ENCODE measurements around the gene KLHL1. TPM values are rescaled to one million over a fixed set of nuclear protein-coding genes. Genes with fewer than 3 reads are reported as not detected.

Gene KLHL1
- polyA plus RNA-seq, 3 donors, result not detected

- TF ChIP-seq, protein P1, sequence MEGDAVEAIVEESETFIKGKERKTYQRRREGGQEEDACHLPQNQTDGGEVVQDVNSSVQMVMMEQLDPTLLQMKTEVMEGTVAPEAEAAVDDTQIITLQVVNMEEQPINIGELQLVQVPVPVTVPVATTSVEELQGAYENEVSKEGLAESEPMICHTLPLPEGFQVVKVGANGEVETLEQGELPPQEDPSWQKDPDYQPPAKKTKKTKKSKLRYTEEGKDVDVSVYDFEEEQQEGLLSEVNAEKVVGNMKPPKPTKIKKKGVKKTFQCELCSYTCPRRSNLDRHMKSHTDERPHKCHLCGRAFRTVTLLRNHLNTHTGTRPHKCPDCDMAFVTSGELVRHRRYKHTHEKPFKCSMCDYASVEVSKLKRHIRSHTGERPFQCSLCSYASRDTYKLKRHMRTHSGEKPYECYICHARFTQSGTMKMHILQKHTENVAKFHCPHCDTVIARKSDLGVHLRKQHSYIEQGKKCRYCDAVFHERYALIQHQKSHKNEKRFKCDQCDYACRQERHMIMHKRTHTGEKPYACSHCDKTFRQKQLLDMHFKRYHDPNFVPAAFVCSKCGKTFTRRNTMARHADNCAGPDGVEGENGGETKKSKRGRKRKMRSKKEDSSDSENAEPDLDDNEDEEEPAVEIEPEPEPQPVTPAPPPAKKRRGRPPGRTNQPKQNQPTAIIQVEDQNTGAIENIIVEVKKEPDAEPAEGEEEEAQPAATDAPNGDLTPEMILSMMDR (IDR thresholded peaks at IDR 0.05), result no peak
- Mint-ChIP-seq H3K36me3 (no peaks in the 10 kb centered on the region), H3K27me3 (ENCODE audit: low read depth in 3 of 3) (no peaks in the 10 kb centered on the region), H3K27ac (no peak overlapping the region), H3K9me3 (peaks cover 4 to 17% (median 8%) of the 10 kb centered on the region in 7 donors), H3K4me1 (no peaks in the 10 kb centered on the region), H3K4me3 (no peak overlapping the region)
- Histone ChIP-seq H3K36me3 (replicated peaks in 1 of 2; ENCODE audit: control insufficient read depth in 1 of 2, insufficient read depth in 2 of 2, low read length in 2 of 2) (no peaks in the 10 kb centered on the region), H3K27ac (ENCODE audit: low read depth in 1 of 2, low read length in 2 of 2) (no peak overlapping the region), H4K20me1 (ENCODE audit: insufficient read depth, low read length) (no peaks in the 10 kb centered on the region), H2AFZ (ENCODE audit: insufficient read depth, low read depth, low read length, poor library complexity, severe bottlenecking) (no peak overlapping the region), H3K4me3 (replicated peaks in 1 of 3; ENCODE audit: low read depth in 2 of 3, low read length in 3 of 3) (no peak overlapping the region), H3K4me1 (ENCODE audit: control insufficient read depth in 1 of 2, insufficient read depth in 2 of 2, low read length in 2 of 2) (no peaks in the 10 kb centered on the region), H3K27me3 (ENCODE audit: control insufficient read depth in 2 of 2, insufficient read depth in 2 of 2, low read length in 2 of 2) (no peaks in the 10 kb centered on the region), H3K9me3 (replicated peaks in 1 of 2; ENCODE audit: control insufficient read depth in 1 of 2, insufficient read depth in 1 of 2, low read length in 2 of 2) (peaks cover 15 to 17% of the 10 kb centered on the region in 2 donors), H3K9ac (ENCODE audit: insufficient read depth, low read length, poor library complexity, severe bottlenecking) (no peak overlapping the region), H3K4me2 (replicated peaks; ENCODE audit: extremely low read depth, low read length, poor library complexity, severe bottlenecking) (no peak overlapping the region), H3K79me2 (ENCODE audit: insufficient read depth, low read length) (no peaks in the 10 kb centered on the region)
- intact Hi-C loops (cut with micrococcal nuclease), result no loop called here
- DNase-seq, result no peak
These were observed 93.9 kb downstream of the KLHL1 start for GRCh38 chr13:70014337-70014736.

- Histone ChIP-seq H3K79me2 (ENCODE audit: insufficient read depth, low read length) (no peaks in the 10 kb centered on the region), H2AFZ (ENCODE audit: insufficient read depth, low read depth, low read length, poor library complexity, severe bottlenecking) (no peak overlapping the region), H3K4me1 (ENCODE audit: control insufficient read depth in 1 of 2, insufficient read depth in 2 of 2, low read length in 2 of 2) (no peaks in the 10 kb centered on the region), H3K36me3 (replicated peaks in 1 of 2; ENCODE audit: control insufficient read depth in 1 of 2, insufficient read depth in 2 of 2, low read length in 2 of 2) (no peaks in the 10 kb centered on the region), H3K9ac (ENCODE audit: insufficient read depth, low read length, poor library complexity, severe bottlenecking) (no peak overlapping the region), H3K9me3 (replicated peaks in 1 of 2; ENCODE audit: control insufficient read depth in 1 of 2, insufficient read depth in 1 of 2, low read length in 2 of 2) (peaks cover 0 to 4% of the 10 kb centered on the region in 2 donors), H3K27ac (ENCODE audit: low read depth in 1 of 2, low read length in 2 of 2) (no peak overlapping the region), H4K20me1 (ENCODE audit: insufficient read depth, low read length) (no peaks in the 10 kb centered on the region), H3K4me3 (replicated peaks in 1 of 3; ENCODE audit: low read depth in 2 of 3, low read length in 3 of 3) (no peak overlapping the region), H3K4me2 (replicated peaks; ENCODE audit: extremely low read depth, low read length, poor library complexity, severe bottlenecking) (no peak overlapping the region), H3K27me3 (ENCODE audit: control insufficient read depth in 2 of 2, insufficient read depth in 2 of 2, low read length in 2 of 2) (no peaks in the 10 kb centered on the region)
- no peaks in the 10 kb centered on the region for H3K36me3 Mint-ChIP-seq
- H3K9me3 Mint-ChIP-seq, result peaks cover 0 to 3% (median 0%) of the 10 kb centered on the region in 7 donors
- no peak overlapping the region for H3K27ac Mint-ChIP-seq
- H3K4me3 Mint-ChIP-seq, result no peak overlapping the region
- TF ChIP-seq, protein P1 (IDR thresholded peaks at IDR 0.05), result no peak
- H3K4me1 Mint-ChIP-seq, result no peaks in the 10 kb centered on the region
- no peak for DNase-seq
- no peaks in the 10 kb centered on the region for H3K27me3 Mint-ChIP-seq (ENCODE audit: low read depth in 3 of 3)
- intact Hi-C loops (cut with micrococcal nuclease), result no loop called here
- WGBS (ENCODE audit: insufficient coverage), result no CpG with 5 or more reads among the region's 2 CpGs
These were observed 108.4 kb downstream of the KLHL1 start for GRCh38 chr13:69999875-70000274.
